T-cell (primary cell): ENCODE results near the gene FBN2. TPM values are rescaled to one million over a fixed set of nuclear protein-coding genes. Genes with fewer than 3 reads are reported as not detected.

Experiments used
- ATAC-seq, 4 experiments: fragments of 200-7000 bp in 3 of 4; fragments of 150-1000 bp in 1 of 4; cut with Tn5 transposase; replicated peaks in 1 of 4; 1 replicate in 3 of 4; 2 replicates in 1 of 4; pipeline ENCODE4 v1.10.0; 2021; ENCODE audit warnings: moderate library complexity in 3 of 4, mild to moderate bottlenecking in 2 of 4, moderate number of reproducible peaks in 1 of 4
- CTCF ChIA-PET, 2 donors: fragments of 300-600 bp; sonication (Branson Sonifier 250); formaldehyde crosslinking; loops; one replicate each; lab custom pipeline; 2022; ENCODE audit warnings: antibody characterized with exemption in 2 of 2; lab: Charles Lee
- POLR2A ChIA-PET, 2 donors: fragments of 300-600 bp; sonication (Branson Sonifier 250); formaldehyde crosslinking; loops; one replicate each; lab custom pipeline; 2022; ENCODE audit warnings: antibody characterized with exemption in 2 of 2; lab: Charles Lee
- DNase-seq, 35 experiments: peaks; one replicate each; pipeline versions ENCODE4 v3.0.0 to v3.0.0-alpha.2; 2013 to 2023
- H3K27ac ChIP-seq: one replicate; pipeline ENCODE4 v1.5.1; 2013; ENCODE audit warnings: low read length
- H3K27me3 ChIP-seq, 2 experiments: replicated peaks in 1 of 2; 1 replicate in 1 of 2; 2 replicates in 1 of 2; pipeline versions ENCODE4 v1.6.1 to v1.7.0; 2013; ENCODE audit warnings: low read length in 1 of 2, mixed read lengths in 1 of 2; ENCODE audit not compliant: control insufficient read depth in 2 of 2, insufficient read depth in 2 of 2; ENCODE audit errors: extremely low read depth in 1 of 2
- H3K36me3 ChIP-seq, 2 donors: 1 replicate in 1 of 2; 2 replicates in 1 of 2; pipeline versions ENCODE4 v1.6.1 to v1.7.0; 2013; ENCODE audit warnings: low read length in 1 of 2; ENCODE audit not compliant: control insufficient read depth in 2 of 2, insufficient read depth in 1 of 2; ENCODE audit errors: extremely low read depth in 1 of 2
- H3K4me1 ChIP-seq, 2 experiments: 1 replicate in 1 of 2; 2 replicates in 1 of 2; pipeline versions ENCODE4 v1.6.1 to v1.7.0; 2013; ENCODE audit warnings: low read length in 2 of 2, mixed read lengths in 1 of 2; ENCODE audit not compliant: insufficient read depth in 2 of 2, control insufficient read depth in 1 of 2; ENCODE audit errors: extremely low read depth in 1 of 2
- H3K4me3 ChIP-seq, 2 donors: 1 replicate in 1 of 2; 2 replicates in 1 of 2; pipeline versions ENCODE4 v1.5.1 to v1.7.0; 2013; ENCODE audit warnings: mild to moderate bottlenecking in 2 of 2, low read length in 1 of 2, moderate library complexity in 1 of 2; ENCODE audit not compliant: control insufficient read depth in 1 of 2; ENCODE audit errors: extremely low read depth in 1 of 2
- H3K9me3 ChIP-seq: 2 replicates; pipeline ENCODE4 v1.7.0; 2013
- H3K27ac Mint-ChIP-seq, 2 donors: one replicate each; pipeline ENCODE4 v1.8.0; 2020 to 2021; ENCODE audit warnings: mild to moderate bottlenecking in 2 of 2, mixed read lengths in 2 of 2
- H3K27me3 Mint-ChIP-seq, 2 donors: one replicate each; pipeline ENCODE4 v1.8.0; 2021 to 2022; ENCODE audit warnings: mixed read lengths in 2 of 2
- H3K36me3 Mint-ChIP-seq: one replicate; pipeline ENCODE4 v1.8.0; 2021; ENCODE audit warnings: mixed read lengths
- H3K4me1 Mint-ChIP-seq, 3 donors: one replicate each; pipeline ENCODE4 v1.8.0; 2020 to 2022; ENCODE audit warnings: mixed read lengths in 3 of 3, mild to moderate bottlenecking in 1 of 3
- H3K4me3 Mint-ChIP-seq, 3 donors: one replicate each; pipeline ENCODE4 v1.8.0; 2020 to 2022; ENCODE audit warnings: mild to moderate bottlenecking in 3 of 3, mixed read lengths in 3 of 3, moderate library complexity in 3 of 3
- H3K9me3 Mint-ChIP-seq, 3 donors: one replicate each; pipeline ENCODE4 v1.8.0; 2020 to 2022; ENCODE audit warnings: mixed read lengths in 3 of 3
- WGBS: methylation state at CpG from one replicate; pipeline ENCODE4 v1.1.5; 2013; ENCODE audit warnings: missing lambda C conversion rate; ENCODE audit not compliant: insufficient coverage; 5-methylcytosine and 5-hydroxymethylcytosine counted together
- total RNA-seq, 35 experiments: library from RNA in 6 of 35; stranded (reverse) in 6 of 35; fragments of 120-200 nt in 1 of 35; gene quantifications; one replicate each; pipeline versions ENCODE4 v1.2.1 to v1.2.4 and lab custom pipeline; 2013 to 2026

FBN2 gene
- total RNA-seq, 5 donors from 2014 or later (not counting 1 experiment from before 2014, with no cell fraction given) = 0.32 to 0.61 (median 0.36) TPM; not detected in 2

GRCh38 chr5:128252756-128253155 is 285.3 kb downstream of the FBN2 start:
- no peaks in the 10 kb centered on the region for H3K36me3 ChIP-seq
- H3K4me3 ChIP-seq = no peak overlapping the region
- Mint-ChIP-seq H3K36me3 (no peaks in the 10 kb centered on the region), H3K27ac (no peak overlapping the region), H3K27me3 (no peaks in the 10 kb centered on the region), H3K4me1 (no peaks in the 10 kb centered on the region), H3K4me3 (no peak overlapping the region), H3K9me3 (peaks cover 0 to 4% (median 4%) of the 10 kb centered on the region in 3 donors)
- no CpG with 5 or more reads among the region's 2 CpGs for WGBS
- DNase-seq = no peak
- H3K4me1 ChIP-seq = no peaks in the 10 kb centered on the region
- ATAC-seq = no peak
- no peaks in the 10 kb centered on the region for H3K9me3 ChIP-seq
- H3K27me3 ChIP-seq = no peaks in the 10 kb centered on the region
- H3K27ac ChIP-seq = no peak overlapping the region
- POLR2A ChIA-PET = no interaction called here
- CTCF ChIA-PET = no interaction called here

- no peaks in the 10 kb centered on the region for H3K36me3 Mint-ChIP-seq
Measured at GRCh38 chr5:128252196-128252595, 285.8 kb downstream of the FBN2 start.

GRCh38 chr5:128245974-128246373 is 292.1 kb downstream of the FBN2 start:
- H3K9me3 ChIP-seq = no peaks in the 10 kb centered on the region
- no peaks in the 10 kb centered on the region for H3K27me3 ChIP-seq
- Mint-ChIP-seq H3K36me3 (no peaks in the 10 kb centered on the region), H3K9me3 (no peaks in the 10 kb centered on the region), H3K4me1 (no peaks in the 10 kb centered on the region), H3K27ac (no peak overlapping the region), H3K27me3 (no peaks in the 10 kb centered on the region), H3K4me3 (no peak overlapping the region)
- H3K36me3 ChIP-seq = no peaks in the 10 kb centered on the region
- DNase-seq (no peak), ATAC-seq (no peak)
- 90% methylated on average over 2 of the region's 4 CpGs for whole genome bisulfite sequencing
- POLR2A ChIA-PET = no interaction called here
- no peak overlapping the region for H3K4me3 ChIP-seq
- H3K27ac ChIP-seq = no peak overlapping the region
- H3K4me1 ChIP-seq = no peaks in the 10 kb centered on the region
- CTCF ChIA-PET = no interaction called here

More at GRCh38 chr5:128252196-128252595, 285.8 kb downstream of the FBN2 start:
- Mint-ChIP-seq H3K4me1 (no peaks in the 10 kb centered on the region), H3K9me3 (peaks cover 0 to 4% (median 4%) of the 10 kb centered on the region in 3 donors), H3K27ac (no peak overlapping the region), H3K27me3 (no peaks in the 10 kb centered on the region), H3K4me3 (no peak overlapping the region)
- no peaks in the 10 kb centered on the region for H3K4me1 ChIP-seq
- H3K27me3 ChIP-seq = no peaks in the 10 kb centered on the region
- no peaks in the 10 kb centered on the region for H3K36me3 ChIP-seq
- H3K27ac ChIP-seq = no peak overlapping the region
- no peak for ATAC-seq
- no peaks in the 10 kb centered on the region for H3K9me3 ChIP-seq
- no peak overlapping the region for H3K4me3 ChIP-seq
- 43% methylated on average over 1 of the region's 1 CpG for WGBS
- no peak for DNase-seq
- ChIA-PET CTCF (no interaction called here), POLR2A (no interaction called here)

- no peaks in the 10 kb centered on the region for H3K36me3 ChIP-seq
- Mint-ChIP-seq H3K36me3 (no peaks in the 10 kb centered on the region), H3K4me3 (no peak overlapping the region), H3K9me3 (no peaks in the 10 kb centered on the region), H3K27me3 (peaks cover 2 to 11% of the 10 kb centered on the region in 2 donors), H3K27ac (no peak overlapping the region), H3K4me1 (no peaks in the 10 kb centered on the region)
- H3K27me3 ChIP-seq = no peaks in the 10 kb centered on the region
- no peaks in the 10 kb centered on the region for H3K9me3 ChIP-seq
- CTCF ChIA-PET = no interaction called here
- 73% methylated on average over 2 of the region's 3 CpGs for WGBS
- H3K27ac ChIP-seq = no peak overlapping the region
- POLR2A ChIA-PET = no interaction called here
- ATAC-seq = no peak
- no peaks in the 10 kb centered on the region for H3K4me1 ChIP-seq
- no peak for DNase-seq
- H3K4me3 ChIP-seq = no peak overlapping the region
Measured at GRCh38 chr5:128243958-128244582, 294.0 kb downstream of the FBN2 start.

GRCh38 chr5:128241051-128241695 is 296.9 kb downstream of the FBN2 start:
- Histone ChIP-seq H3K4me1 (no peaks in the 10 kb centered on the region), H3K4me3 (no peak overlapping the region), H3K36me3 (no peaks in the 10 kb centered on the region), H3K27ac (no peak overlapping the region), H3K27me3 (no peaks in the 10 kb centered on the region), H3K9me3 (no peaks in the 10 kb centered on the region)
- Mint-ChIP-seq H3K36me3 (no peaks in the 10 kb centered on the region), H3K9me3 (no peaks in the 10 kb centered on the region), H3K4me3 (no peak overlapping the region), H3K4me1 (no peaks in the 10 kb centered on the region), H3K27me3 (peaks cover 15 to 33% of the 10 kb centered on the region in 2 donors), H3K27ac (no peak overlapping the region)
- CTCF ChIA-PET = interaction anchor here in 1 of 2 donors (0.5 kb wide), 1 partner anchor 27 kb away, joined by 4 read pairs; no protein-coding TSS in a partner anchor
- WGBS = no CpG with 5 or more reads among the region's 2 CpGs
- ATAC-seq (no peak), DNase-seq (no peak)
- POLR2A ChIA-PET = no interaction called here

- CTCF ChIA-PET = no interaction called here
- POLR2A ChIA-PET = no interaction called here
- Histone ChIP-seq H3K36me3 (no peaks in the 10 kb centered on the region), H3K9me3 (no peaks in the 10 kb centered on the region), H3K4me1 (no peaks in the 10 kb centered on the region), H3K4me3 (no peak overlapping the region), H3K27ac (no peak overlapping the region), H3K27me3 (no peaks in the 10 kb centered on the region)
- H3K4me3 Mint-ChIP-seq = no peak overlapping the region
- H3K4me1 Mint-ChIP-seq = no peaks in the 10 kb centered on the region
- ATAC-seq = no peak
- WGBS = 62% methylated on average over 3 of the region's 8 CpGs
- H3K27me3 Mint-ChIP-seq = peaks cover 15 to 46% of the 10 kb centered on the region in 2 donors
- H3K36me3 Mint-ChIP-seq = no peaks in the 10 kb centered on the region
- H3K9me3 Mint-ChIP-seq = no peaks in the 10 kb centered on the region
- DNase-seq = no peak
- no peak overlapping the region for H3K27ac Mint-ChIP-seq
Measured at GRCh38 chr5:128237546-128237945, 300.5 kb downstream of the FBN2 start.
